ENCODE measurements around the gene NLRP12.
"Not testable (repeated sequence)": the region's sequence is repeated elsewhere in the genome, so short reads cannot be mapped to it uniquely, and the experiment has no call there.

The NLRP12 gene

DNA sequence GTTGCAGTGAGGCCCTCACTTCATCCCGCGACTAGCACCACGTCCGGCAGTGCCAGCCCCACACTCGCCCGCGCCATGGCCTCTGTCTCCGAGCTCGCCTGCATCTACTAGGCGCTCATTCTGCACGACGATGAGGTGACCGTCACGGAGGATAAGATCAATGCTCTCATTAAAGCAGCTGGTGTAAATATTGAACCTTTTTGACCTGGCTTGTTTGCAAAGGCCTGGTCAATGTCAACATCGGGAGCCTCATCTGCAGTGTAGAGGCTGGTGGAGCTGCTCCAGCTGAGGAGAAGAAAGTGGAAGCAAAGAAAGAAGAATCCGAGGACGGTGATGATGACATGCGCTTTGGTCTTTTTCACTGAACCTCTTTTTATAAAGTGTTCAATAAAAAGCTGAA lies 48.6 kb downstream of the NLRP12 start:
- TF ChIP-seq SUZ12 (IDR thresholded peaks at IDR 0.05; ENCODE audit: extremely low read depth, insufficient read depth, insufficient read length) (no peak), ZNF274 (IDR thresholded peaks at IDR 0.05; ENCODE audit: low read depth, low read length) (no peak), YY1 (IDR thresholded peaks at IDR 0.05; ENCODE audit: insufficient read depth, insufficient read length) (no peak)
- no peak overlapping the region for H3K9ac ChIP-seq (ENCODE audit: insufficient read length, low read depth)
- H3K27me3 ChIP-seq (ENCODE audit: insufficient read depth, insufficient read length), result no peaks in the 10 kb centered on the region
- H3K9me3 ChIP-seq (ENCODE audit: insufficient read depth, low read length), result no peaks in the 10 kb centered on the region
- DNase-seq (ENCODE audit: low read depth, low spot score), result no peak
- H3K4me1 ChIP-seq (ENCODE audit: insufficient read depth, insufficient read length), result no peaks in the 10 kb centered on the region
- H3K4me3 ChIP-seq (ENCODE audit: insufficient read length, low read depth), result no peak overlapping the region
- no peaks in the 10 kb centered on the region for H3K36me3 ChIP-seq (ENCODE audit: insufficient read depth, insufficient read length, low read length)

DNA sequence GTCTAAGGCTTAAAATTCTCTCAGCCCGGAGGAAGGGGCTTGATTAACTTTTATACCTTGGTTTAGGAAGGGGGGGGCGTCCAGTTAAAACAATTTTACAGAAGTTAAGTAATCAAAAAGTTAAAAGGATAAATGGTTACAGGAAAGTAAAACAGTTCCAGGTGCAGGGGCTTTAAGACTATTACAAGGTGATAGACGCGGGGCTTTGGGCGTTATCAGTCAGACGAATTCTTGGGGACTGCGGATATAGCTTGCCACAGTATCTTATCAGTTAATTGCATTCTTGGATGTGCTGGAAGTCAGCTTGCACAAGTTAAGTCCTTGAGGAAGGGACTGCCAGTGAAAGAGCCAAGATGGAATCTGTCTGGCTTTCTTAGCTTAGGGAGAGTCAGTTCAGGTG lies 49.6 kb downstream of the NLRP12 start:
- H3K9ac ChIP-seq (ENCODE audit: insufficient read length, low read depth); H3K27me3 ChIP-seq (ENCODE audit: insufficient read depth, insufficient read length); H3K36me3 ChIP-seq (ENCODE audit: insufficient read depth, insufficient read length, low read length); DNase-seq (ENCODE audit: low read depth, low spot score); H3K4me3 ChIP-seq (ENCODE audit: insufficient read length, low read depth); H3K9me3 ChIP-seq (ENCODE audit: insufficient read depth, low read length); H3K4me1 ChIP-seq (ENCODE audit: insufficient read depth, insufficient read length): not testable (repeated sequence)

DNA sequence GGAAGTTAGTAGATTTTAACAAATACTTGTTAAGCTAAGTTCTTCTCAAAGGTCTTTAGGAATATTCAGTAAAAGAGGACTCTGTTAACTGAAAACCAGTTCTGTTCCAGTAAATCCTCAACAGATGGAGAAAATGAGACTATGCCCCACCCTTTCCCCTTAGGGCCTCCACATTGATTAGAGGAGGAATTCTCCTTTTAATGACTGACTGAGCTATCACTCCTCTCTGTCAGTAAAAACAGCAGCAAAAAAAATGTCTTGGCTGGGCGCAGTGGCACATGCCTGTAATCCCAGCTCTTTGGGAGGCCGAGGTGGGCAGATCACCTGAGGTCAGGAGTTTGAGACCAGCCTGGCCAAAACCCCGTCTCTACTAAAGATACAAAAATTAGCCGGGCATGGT lies 50.1 kb downstream of the NLRP12 start:
- Histone ChIP-seq H3K27me3 (ENCODE audit: insufficient read depth, insufficient read length) (no peaks in the 10 kb centered on the region), H3K9ac (ENCODE audit: insufficient read length, low read depth) (no peak overlapping the region), H3K4me3 (ENCODE audit: insufficient read length, low read depth) (no peak overlapping the region), H3K9me3 (ENCODE audit: insufficient read depth, low read length) (no peaks in the 10 kb centered on the region), H3K36me3 (ENCODE audit: insufficient read depth, insufficient read length, low read length) (no peaks in the 10 kb centered on the region), H3K4me1 (ENCODE audit: insufficient read depth, insufficient read length) (no peaks in the 10 kb centered on the region)
- no peak for DNase-seq (ENCODE audit: low read depth, low spot score)
- TF ChIP-seq SUZ12 (IDR thresholded peaks at IDR 0.05; ENCODE audit: extremely low read depth, insufficient read depth, insufficient read length) (no peak), YY1 (IDR thresholded peaks at IDR 0.05; ENCODE audit: insufficient read depth, insufficient read length) (no peak), ZNF274 (IDR thresholded peaks at IDR 0.05; ENCODE audit: low read depth, low read length) (no peak)

DNA sequence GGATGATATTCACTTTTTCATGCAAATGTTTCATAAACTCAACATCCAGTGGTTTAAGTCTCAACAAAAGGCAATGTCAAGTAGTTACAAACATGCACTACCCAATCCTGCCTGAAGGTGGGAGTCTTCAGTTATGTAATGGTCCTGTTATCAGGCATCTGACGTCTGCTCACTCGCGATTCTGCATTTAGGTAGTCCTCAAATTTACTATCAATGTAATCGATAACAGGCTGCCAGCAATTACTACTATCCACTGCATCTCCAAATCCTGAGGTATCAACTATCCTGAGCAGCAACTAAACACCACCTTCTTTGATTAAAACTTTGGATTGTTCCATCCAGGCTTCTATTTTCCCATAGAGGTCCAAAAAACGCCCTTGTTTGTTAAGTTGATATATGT lies 51.2 kb downstream of the NLRP12 start:
- Histone ChIP-seq H3K27me3 (ENCODE audit: insufficient read depth, insufficient read length) (no peaks in the 10 kb centered on the region), H3K9me3 (ENCODE audit: insufficient read depth, low read length) (no peaks in the 10 kb centered on the region), H3K36me3 (ENCODE audit: insufficient read depth, insufficient read length, low read length) (no peaks in the 10 kb centered on the region), H3K4me3 (ENCODE audit: insufficient read length, low read depth) (no peak overlapping the region), H3K4me1 (ENCODE audit: insufficient read depth, insufficient read length) (no peaks in the 10 kb centered on the region), H3K9ac (ENCODE audit: insufficient read length, low read depth) (no peak overlapping the region)
- DNase-seq (ENCODE audit: low read depth, low spot score), result peak; percentile 42
- no peak for TF ChIP-seq ZNF274 (IDR thresholded peaks at IDR 0.05; ENCODE audit: low read depth, low read length)
- no peak for TF ChIP-seq SUZ12 (IDR thresholded peaks at IDR 0.05; ENCODE audit: extremely low read depth, insufficient read depth, insufficient read length)
- no peak for TF ChIP-seq YY1 (IDR thresholded peaks at IDR 0.05; ENCODE audit: insufficient read depth, insufficient read length)

DNA sequence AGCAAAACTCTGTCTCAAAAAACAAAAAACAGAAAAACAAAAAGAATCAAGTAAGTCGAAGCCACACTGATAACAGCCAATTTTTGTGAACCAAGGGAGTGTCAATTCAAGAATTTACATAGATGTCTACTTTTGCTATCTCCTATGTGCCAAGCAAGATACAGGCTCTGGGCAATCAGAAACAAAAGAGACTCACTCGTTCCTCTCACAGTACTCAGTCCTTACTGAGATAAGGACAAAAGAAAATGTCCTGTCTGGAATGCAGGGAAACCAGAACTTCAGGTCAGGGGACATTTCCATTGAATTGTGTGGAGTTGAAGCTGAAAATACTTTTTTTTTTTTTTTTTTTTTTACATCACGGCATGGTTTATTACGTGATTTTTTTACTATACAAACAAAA lies 53.0 kb downstream of the NLRP12 start:
- no peak overlapping the region for H3K4me3 ChIP-seq (ENCODE audit: insufficient read length, low read depth)
- no peak for DNase-seq (ENCODE audit: low read depth, low spot score)
- no peaks in the 10 kb centered on the region for H3K27me3 ChIP-seq (ENCODE audit: insufficient read depth, insufficient read length)
- no peaks in the 10 kb centered on the region for H3K36me3 ChIP-seq (ENCODE audit: insufficient read depth, insufficient read length, low read length)
- no peak overlapping the region for H3K9ac ChIP-seq (ENCODE audit: insufficient read length, low read depth)
- H3K4me1 ChIP-seq (ENCODE audit: insufficient read depth, insufficient read length), result no peaks in the 10 kb centered on the region
- TF ChIP-seq ZNF274 (IDR thresholded peaks at IDR 0.05; ENCODE audit: low read depth, low read length) (no peak), YY1 (IDR thresholded peaks at IDR 0.05; ENCODE audit: insufficient read depth, insufficient read length) (no peak), SUZ12 (IDR thresholded peaks at IDR 0.05; ENCODE audit: extremely low read depth, insufficient read depth, insufficient read length) (no peak)
- H3K9me3 ChIP-seq (ENCODE audit: insufficient read depth, low read length), result no peaks in the 10 kb centered on the region

DNA sequence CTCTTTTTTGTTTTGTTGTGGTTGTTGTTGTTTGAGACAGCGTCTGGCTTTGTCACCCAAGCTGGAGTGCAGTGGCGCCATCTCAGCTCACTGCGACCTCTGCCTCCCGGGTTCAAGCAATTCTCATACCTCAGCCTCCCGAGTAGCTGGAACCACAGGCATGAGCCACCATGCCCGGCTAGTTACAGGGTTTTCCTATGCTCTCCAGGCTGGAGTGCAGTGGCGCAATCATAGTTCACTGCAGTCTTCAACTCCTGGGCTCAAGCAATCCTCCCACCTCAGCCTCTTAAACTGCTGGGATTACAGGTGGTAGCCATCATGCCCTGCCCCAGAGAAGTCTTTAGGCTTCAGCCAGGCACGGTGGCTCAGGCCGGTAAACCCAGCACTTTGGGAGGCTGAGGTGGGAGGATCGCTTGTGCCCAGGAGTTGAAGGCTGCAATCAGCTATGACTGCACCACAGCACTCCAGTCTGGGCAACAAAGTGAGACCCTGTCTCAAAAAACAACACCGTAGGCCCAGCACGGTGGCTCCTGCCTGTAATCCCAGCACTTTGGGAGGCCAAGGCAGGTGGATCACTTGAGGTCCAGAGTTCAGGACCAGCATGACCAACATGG lies 54.3 kb downstream of the NLRP12 start:
- H3K27me3 ChIP-seq (ENCODE audit: insufficient read depth, insufficient read length); H3K4me3 ChIP-seq (ENCODE audit: insufficient read length, low read depth); DNase-seq (ENCODE audit: low read depth, low spot score); H3K9ac ChIP-seq (ENCODE audit: insufficient read length, low read depth); H3K4me1 ChIP-seq (ENCODE audit: insufficient read depth, insufficient read length); H3K9me3 ChIP-seq (ENCODE audit: insufficient read depth, low read length); H3K36me3 ChIP-seq (ENCODE audit: insufficient read depth, insufficient read length, low read length): not testable (repeated sequence)

DNA sequence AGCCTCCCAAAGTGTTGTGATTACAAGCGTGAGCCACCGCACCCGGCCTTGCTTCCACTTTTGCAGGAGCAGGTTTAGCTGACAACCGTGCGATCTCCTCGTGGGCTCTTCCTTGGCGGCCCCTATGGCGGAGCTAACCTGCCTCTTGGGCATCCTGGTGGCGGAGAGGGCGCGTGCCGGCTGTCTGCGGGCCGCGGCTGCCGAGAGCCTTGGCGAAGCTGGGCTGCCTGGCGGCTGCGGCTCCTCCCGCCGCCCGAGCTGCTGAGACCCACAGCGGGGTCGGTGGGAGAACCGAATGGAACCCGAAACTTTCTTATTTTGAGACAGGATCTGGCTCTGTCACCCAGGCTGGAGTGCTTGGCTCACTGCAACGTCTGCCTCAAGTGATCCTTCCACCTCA lies 55.7 kb downstream of the NLRP12 start:
- TF ChIP-seq ZNF274 (IDR thresholded peaks at IDR 0.05; ENCODE audit: low read depth, low read length) (no peak), SUZ12 (IDR thresholded peaks at IDR 0.05; ENCODE audit: extremely low read depth, insufficient read depth, insufficient read length) (no peak), YY1 (IDR thresholded peaks at IDR 0.05; ENCODE audit: insufficient read depth, insufficient read length) (no peak)
- Histone ChIP-seq H3K27me3 (ENCODE audit: insufficient read depth, insufficient read length) (no peaks in the 10 kb centered on the region), H3K9me3 (ENCODE audit: insufficient read depth, low read length) (no peaks in the 10 kb centered on the region), H3K36me3 (ENCODE audit: insufficient read depth, insufficient read length, low read length) (no peaks in the 10 kb centered on the region), H3K4me1 (ENCODE audit: insufficient read depth, insufficient read length) (no peaks in the 10 kb centered on the region), H3K9ac (ENCODE audit: insufficient read length, low read depth) (no peak overlapping the region), H3K4me3 (ENCODE audit: insufficient read length, low read depth) (no peak overlapping the region)
- DNase-seq (ENCODE audit: low read depth, low spot score), result no peak

DNA sequence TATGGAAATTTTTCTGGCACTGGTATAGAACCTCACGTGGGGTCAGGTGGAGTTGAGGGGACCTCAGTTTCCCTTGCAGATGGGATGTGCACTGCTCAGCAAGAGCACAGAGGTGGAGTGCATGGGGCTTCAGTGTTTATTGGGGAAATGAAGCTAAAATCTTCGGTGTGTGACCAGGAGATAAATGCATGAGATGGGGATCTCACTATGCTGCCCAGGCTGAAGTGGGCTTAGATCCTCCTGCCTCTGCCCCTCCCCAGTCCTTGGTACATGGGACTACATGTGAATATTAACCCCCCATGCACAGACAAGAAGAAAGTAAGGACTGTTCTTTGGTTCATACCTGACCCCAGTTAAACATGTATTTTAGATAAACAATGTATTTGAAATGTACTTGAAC lies 65.1 kb downstream of the NLRP12 start:
- not testable (repeated sequence) for H3K9ac ChIP-seq (ENCODE audit: insufficient read length, low read depth); H3K27me3 ChIP-seq (ENCODE audit: insufficient read depth, insufficient read length); H3K36me3 ChIP-seq (ENCODE audit: insufficient read depth, insufficient read length, low read length); H3K9me3 ChIP-seq (ENCODE audit: insufficient read depth, low read length); H3K4me1 ChIP-seq (ENCODE audit: insufficient read depth, insufficient read length); DNase-seq (ENCODE audit: low read depth, low spot score); H3K4me3 ChIP-seq (ENCODE audit: insufficient read length, low read depth)

Measured in NT2/D1 (cell line).